Measurements from ENCODE around the gene AIM2. TPM values are rescaled to one million over a fixed set of nuclear protein-coding genes. Genes with fewer than 3 reads are reported as not detected.

AIM2 gene
- total and polyA plus RNA-seq, 4 donors = 0.28 to 0.42 (median 0.31) TPM

DNA sequence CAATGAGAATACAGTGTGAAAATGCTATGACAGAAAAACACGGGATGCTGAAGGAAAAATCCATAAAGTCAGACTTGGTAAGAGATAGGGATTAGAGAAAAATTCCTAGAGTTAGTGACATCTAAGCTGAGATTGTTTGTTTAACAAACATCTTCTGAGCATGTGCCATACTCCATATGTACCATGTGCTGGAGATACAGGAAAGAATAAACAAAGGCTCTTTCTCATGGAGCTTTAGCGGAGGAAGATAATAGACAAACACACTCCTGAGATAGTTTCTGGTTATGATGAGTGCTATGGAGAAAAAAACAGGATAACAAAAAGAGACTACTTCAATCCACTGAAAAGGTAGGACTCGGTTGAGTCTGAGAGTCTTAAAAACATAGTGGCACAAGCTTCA is 22.0 kb upstream of the AIM2 start:
- H3K9me3 ChIP-seq (ENCODE audit: control insufficient read depth in 4 of 4, low read length in 3 of 4) = no peaks in the 10 kb centered on the region
- no peak overlapping the region for H3K4me3 ChIP-seq (ENCODE audit: low read depth in 1 of 3, low read length in 3 of 3)
- no peaks in the 10 kb centered on the region for H3K27me3 ChIP-seq (ENCODE audit: control insufficient read depth in 4 of 4, insufficient read depth in 4 of 4, low read length in 3 of 4)
- H3K27ac ChIP-seq (ENCODE audit: low read depth in 1 of 2, low read length in 2 of 2) = no peak overlapping the region
- H3K4me1 ChIP-seq (ENCODE audit: control insufficient read depth in 4 of 4, insufficient read depth in 4 of 4, low read length in 3 of 4) = no peaks in the 10 kb centered on the region
- 55% methylated on average over 3 of the region's 3 CpGs for WGBS
- no peak overlapping the region for H3K9ac ChIP-seq (ENCODE audit: low read depth in 1 of 2, low read length in 2 of 2)
- DNase-seq (ENCODE audit: low spot score) = no peak
- no peak for TF ChIP-seq RXRA (IDR thresholded peaks at IDR 0.05)
- TF ChIP-seq EGR1 (IDR thresholded peaks at IDR 0.05; ENCODE audit: low read depth in 2 of 2) = no peak
- TF ChIP-seq NR2F2 (IDR thresholded peaks at IDR 0.05) = no peak
- no peak for TF ChIP-seq GABPA (IDR thresholded peaks at IDR 0.05 in 1 of 2, conservative IDR thresholded peaks at IDR 0.05 in 1 of 2)
- TF ChIP-seq, protein P1, sequence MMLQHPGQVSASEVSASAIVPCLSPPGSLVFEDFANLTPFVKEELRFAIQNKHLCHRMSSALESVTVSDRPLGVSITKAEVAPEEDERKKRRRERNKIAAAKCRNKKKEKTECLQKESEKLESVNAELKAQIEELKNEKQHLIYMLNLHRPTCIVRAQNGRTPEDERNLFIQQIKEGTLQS (IDR thresholded peaks at IDR 0.05) = no peak
- TF ChIP-seq, protein P2, sequence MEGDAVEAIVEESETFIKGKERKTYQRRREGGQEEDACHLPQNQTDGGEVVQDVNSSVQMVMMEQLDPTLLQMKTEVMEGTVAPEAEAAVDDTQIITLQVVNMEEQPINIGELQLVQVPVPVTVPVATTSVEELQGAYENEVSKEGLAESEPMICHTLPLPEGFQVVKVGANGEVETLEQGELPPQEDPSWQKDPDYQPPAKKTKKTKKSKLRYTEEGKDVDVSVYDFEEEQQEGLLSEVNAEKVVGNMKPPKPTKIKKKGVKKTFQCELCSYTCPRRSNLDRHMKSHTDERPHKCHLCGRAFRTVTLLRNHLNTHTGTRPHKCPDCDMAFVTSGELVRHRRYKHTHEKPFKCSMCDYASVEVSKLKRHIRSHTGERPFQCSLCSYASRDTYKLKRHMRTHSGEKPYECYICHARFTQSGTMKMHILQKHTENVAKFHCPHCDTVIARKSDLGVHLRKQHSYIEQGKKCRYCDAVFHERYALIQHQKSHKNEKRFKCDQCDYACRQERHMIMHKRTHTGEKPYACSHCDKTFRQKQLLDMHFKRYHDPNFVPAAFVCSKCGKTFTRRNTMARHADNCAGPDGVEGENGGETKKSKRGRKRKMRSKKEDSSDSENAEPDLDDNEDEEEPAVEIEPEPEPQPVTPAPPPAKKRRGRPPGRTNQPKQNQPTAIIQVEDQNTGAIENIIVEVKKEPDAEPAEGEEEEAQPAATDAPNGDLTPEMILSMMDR (IDR thresholded peaks at IDR 0.05; ENCODE audit: low read depth, low read length, missing input control) = no peak
- no peak for TF ChIP-seq YY1 (IDR thresholded peaks at IDR 0.05)
- no peak for TF ChIP-seq HNF4G (IDR thresholded peaks at IDR 0.05)
- TF ChIP-seq FOXA2 (IDR thresholded peaks at IDR 0.05) = no peak
- TF ChIP-seq JUND (IDR thresholded peaks at IDR 0.05) = no peak
- TF ChIP-seq, protein P3, sequence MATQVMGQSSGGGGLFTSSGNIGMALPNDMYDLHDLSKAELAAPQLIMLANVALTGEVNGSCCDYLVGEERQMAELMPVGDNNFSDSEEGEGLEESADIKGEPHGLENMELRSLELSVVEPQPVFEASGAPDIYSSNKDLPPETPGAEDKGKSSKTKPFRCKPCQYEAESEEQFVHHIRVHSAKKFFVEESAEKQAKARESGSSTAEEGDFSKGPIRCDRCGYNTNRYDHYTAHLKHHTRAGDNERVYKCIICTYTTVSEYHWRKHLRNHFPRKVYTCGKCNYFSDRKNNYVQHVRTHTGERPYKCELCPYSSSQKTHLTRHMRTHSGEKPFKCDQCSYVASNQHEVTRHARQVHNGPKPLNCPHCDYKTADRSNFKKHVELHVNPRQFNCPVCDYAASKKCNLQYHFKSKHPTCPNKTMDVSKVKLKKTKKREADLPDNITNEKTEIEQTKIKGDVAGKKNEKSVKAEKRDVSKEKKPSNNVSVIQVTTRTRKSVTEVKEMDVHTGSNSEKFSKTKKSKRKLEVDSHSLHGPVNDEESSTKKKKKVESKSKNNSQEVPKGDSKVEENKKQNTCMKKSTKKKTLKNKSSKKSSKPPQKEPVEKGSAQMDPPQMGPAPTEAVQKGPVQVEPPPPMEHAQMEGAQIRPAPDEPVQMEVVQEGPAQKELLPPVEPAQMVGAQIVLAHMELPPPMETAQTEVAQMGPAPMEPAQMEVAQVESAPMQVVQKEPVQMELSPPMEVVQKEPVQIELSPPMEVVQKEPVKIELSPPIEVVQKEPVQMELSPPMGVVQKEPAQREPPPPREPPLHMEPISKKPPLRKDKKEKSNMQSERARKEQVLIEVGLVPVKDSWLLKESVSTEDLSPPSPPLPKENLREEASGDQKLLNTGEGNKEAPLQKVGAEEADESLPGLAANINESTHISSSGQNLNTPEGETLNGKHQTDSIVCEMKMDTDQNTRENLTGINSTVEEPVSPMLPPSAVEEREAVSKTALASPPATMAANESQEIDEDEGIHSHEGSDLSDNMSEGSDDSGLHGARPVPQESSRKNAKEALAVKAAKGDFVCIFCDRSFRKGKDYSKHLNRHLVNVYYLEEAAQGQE (IDR thresholded peaks at IDR 0.05) = no peak
- no peak for TF ChIP-seq HNF4A (conservative IDR thresholded peaks at IDR 0.05)
- no peak for TF ChIP-seq SP1 (IDR thresholded peaks at IDR 0.05)
- TF ChIP-seq, protein P4, sequence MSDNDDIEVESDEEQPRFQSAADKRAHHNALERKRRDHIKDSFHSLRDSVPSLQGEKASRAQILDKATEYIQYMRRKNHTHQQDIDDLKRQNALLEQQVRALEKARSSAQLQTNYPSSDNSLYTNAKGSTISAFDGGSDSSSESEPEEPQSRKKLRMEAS (IDR thresholded peaks at IDR 0.05) = no peak
- no peak for TF ChIP-seq RAD21 (IDR thresholded peaks at IDR 0.05)
- TF ChIP-seq, protein P5, sequence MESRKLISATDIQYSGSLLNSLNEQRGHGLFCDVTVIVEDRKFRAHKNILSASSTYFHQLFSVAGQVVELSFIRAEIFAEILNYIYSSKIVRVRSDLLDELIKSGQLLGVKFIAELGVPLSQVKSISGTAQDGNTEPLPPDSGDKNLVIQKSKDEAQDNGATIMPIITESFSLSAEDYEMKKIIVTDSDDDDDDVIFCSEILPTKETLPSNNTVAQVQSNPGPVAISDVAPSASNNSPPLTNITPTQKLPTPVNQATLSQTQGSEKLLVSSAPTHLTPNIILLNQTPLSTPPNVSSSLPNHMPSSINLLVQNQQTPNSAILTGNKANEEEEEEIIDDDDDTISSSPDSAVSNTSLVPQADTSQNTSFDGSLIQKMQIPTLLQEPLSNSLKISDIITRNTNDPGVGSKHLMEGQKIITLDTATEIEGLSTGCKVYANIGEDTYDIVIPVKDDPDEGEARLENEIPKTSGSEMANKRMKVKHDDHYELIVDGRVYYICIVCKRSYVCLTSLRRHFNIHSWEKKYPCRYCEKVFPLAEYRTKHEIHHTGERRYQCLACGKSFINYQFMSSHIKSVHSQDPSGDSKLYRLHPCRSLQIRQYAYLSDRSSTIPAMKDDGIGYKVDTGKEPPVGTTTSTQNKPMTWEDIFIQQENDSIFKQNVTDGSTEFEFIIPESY (IDR thresholded peaks at IDR 0.05) = no peak
- no peaks in the 10 kb centered on the region for H3K36me3 ChIP-seq (ENCODE audit: control insufficient read depth in 4 of 4, insufficient read depth in 3 of 4, low read depth in 1 of 4, low read length in 3 of 4)

Measured in liver (tissue), 9 donors.